ENCODE results near the gene MEGF11. TPM values are rescaled to one million over a fixed set of nuclear protein-coding genes. Genes with fewer than 3 reads are reported as not detected.

Gene MEGF11
- polyA plus RNA-seq, 1 donor, result 0.26 TPM

DNA sequence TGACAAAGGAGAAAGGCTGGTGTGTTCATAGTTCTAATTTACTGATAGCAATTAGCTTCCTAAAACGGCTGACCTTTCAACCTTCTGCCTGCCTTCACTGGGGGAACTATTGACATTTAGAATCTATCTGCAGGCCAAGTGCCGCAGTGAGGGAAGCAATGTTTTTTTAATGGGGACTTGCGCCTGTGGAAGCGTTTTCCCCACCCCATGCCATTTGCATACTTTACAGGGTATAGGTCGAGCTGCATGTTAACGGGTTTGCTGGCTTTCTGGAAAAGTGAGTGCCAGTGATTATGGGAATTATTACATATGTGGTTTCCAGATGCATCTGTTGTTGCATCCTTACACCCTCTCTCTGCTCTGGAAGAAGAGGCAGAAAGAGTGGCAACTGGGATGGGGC lies 204.2 kb downstream of the MEGF11 start:
- DNase-seq, result no peak

DNA sequence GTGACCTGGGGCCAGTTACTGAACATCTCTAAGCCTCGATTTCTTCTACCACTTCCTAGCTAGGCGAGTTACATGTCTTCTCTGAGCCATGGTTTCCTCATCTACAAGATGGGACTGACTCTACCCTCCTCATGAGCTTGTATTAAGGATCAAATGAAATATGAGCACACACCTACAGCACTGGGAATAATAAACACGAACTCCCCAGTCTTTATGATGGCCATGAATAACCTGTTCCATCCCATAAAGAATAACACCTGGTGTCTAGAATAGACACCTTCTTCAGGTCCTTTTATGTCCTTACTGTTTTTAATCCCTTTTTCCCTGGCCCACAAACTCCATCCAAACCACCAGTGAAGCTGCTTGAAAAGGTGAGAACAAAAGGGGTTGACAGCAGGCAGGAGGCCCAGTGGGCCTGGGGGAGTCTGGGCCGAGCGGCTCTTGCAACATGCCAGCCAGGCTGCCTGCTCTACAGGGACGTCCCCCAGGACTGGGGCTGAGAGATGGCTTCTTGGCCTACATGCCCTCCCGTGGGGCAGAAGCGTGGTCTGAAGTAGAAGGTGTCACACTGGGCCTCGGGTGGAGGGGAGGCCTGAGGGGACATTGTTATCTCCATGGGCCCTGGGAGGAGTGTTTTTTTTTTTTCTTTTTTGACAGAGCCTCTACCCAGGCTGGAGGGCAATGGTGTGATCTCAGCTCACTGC lies 206.1 kb downstream of the MEGF11 start:
- DNase-seq, result no peak

DNA sequence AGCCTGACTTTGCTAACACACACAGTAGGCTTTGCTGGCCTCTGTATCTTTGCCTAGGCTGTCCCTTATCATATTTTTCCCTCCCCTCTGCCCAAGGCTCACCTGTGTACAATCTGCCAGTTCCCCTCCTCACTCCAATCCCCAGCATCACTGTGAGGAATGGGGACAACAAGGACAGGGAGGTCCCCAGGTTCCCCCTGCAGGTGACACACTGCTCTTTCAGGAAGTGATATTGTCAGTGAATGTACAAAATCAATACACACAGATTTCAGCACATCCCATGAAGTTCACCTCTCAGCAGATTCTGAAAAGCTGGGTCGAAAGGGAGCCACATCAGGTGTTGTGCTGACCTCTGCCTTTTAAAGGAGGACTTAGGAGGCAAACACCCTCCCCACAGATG lies 206.8 kb downstream of the MEGF11 start:
- no peak for DNase-seq

DNA sequence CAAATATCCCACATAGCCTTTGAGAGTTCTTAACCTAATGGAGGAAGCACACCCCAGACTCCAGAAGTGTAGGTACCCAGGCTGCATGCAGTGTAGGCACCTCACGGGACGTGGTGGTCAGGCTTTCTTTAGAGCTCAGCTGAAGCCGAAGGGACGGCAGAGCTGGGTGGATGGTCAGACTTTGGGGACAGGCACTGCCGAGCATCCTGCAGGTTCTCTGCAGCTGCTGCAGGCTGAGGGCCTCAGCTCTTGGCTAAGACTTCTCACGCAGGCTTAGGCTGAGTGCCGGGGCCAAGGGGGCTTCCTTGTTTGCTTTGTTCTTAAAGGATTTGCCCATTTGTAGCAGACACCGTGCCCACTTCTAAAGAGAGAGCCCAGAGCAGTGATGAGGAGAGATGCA lies 207.2 kb downstream of the MEGF11 start:
- DNase-seq, result no peak

DNA sequence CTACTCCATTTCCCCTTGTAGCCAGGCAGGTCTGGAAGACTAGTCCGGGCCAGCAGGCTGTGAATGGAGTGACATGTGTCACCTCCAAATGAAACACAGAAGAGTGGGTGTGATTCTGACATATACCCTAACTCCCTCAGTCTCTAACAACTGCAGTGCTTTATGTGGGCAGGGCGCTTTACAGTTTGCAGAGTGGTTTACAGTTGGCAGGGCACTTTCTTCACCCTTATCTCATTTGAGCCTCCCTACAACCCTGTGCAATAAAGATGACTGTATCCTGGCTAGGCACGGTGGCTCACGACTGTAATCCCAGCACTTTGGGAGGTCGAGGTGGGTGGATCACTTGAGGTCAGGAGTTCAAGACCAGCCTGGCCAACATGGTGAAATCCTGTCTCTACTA lies 208.0 kb downstream of the MEGF11 start:
- DNase-seq, result no peak

DNA sequence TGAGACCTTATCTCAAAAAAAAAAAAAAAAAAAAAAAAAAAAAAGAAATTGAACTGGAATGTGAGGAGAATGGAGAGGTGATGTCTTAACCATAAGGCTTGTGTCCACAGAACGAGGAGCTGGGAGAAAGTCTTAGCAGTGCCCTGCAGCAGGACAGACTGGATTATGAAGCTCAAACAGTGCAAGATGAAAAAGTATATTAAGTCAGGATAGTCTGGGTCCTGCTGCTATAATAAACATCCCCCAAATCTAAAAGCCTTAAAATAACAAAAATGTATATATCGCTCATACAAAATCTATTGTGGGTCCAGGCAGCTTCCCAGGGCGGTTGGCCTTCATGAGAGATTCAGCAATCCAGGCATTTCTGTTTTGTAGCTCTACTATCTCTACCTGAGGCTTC lies 208.7 kb downstream of the MEGF11 start:
- no peak for DNase-seq

DNA sequence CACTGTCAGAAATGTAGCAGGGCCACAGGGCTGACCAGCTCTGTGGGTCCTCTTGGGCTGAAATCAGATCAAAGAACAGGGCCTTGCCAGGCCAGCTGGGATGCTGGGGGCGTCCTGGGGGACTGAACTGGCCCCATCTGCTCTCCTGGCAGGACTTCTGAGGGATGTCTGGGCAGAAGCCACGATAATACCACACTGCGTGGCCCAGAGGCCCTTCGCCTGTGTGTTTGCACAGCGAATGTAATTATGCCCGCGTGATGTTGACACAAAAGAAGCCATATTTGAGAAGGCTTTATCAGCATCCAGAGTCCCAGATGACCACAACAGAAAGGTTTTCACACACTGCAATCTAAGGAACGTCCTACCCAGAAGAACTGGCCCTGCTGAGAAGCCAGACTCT lies 210.3 kb downstream of the MEGF11 start:
- no peak for DNase-seq

DNA sequence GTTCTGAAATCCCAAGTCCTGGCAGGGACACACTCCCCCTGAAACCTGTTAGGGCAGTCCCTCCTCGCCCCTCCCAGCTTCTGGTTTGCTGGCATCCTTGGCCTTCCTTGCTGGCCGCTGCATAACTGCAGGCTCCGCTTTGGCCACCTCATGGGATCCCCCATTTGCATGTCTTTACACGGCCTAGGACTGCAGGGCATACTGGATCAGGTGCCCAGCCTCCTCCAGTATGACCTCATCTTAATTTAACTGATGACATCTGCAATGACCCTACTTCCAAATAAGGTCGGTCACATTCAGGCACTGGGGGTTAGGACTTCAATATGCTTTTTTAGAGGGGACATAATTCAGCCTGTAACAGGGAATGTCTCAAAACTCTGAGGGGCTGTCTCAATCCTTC lies 210.9 kb downstream of the MEGF11 start:
- DNase-seq, result no peak

DNA sequence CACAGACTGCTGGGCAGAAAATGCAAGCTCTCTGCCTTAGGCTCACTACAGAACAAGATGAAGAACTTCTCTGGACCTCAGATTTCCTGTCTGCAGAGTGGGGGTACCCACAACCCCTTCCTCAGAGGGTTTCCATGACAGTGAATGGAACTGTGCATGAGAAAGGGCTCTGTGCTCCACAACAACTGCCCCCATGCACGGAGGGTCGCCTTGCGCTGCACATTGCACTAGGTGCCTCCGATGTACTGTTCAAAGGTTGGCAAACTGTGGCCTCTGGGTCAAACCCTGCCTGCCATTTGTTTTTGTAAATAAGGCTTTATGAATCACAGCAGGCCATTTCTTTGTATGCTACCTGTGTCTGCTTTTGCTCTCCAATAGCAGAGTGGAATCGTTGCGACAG lies 212.3 kb downstream of the MEGF11 start:
- no peak for DNase-seq

- DNase-seq, result no peak
Observed at GRCh38 chr15:66040211-66040892, 213.2 kb downstream of the MEGF11 start.

DNA sequence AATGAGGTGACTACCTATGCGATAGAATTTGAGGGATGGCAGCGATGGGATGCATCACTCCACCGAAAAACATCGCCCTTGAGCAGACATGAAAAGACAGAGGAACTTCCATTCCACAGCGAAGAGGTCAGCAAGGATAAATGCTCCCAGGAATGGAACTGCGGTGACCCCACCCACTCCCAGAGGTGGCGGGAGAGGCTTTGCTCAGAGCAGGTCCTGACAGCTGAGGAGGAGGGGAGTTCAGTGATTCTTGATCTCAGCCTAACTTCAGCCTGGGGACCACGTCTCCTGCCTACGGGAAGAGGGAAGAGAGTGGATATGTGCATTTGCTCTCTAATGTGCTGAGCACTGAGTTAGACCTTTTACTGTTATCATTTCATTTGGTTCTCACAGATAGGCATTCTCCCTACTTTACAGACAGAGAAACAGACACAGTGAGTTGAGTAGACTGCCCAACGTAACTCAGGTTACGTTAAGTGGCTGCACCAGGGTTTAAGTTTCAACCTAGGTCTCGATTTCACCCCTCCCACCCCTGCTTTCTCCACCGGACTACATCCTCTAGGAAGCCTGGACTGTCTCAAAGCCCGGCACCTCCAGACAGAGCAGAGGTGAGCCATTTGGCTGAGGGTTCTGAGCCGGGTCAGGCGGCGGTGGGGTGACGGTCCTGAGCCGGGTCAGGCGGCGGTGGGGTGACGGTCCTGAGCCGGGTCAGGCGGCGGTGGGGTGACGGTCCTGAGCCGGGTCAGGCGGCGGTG lies 214.3 kb downstream of the MEGF11 start:
- DNase-seq, result no peak

DNA sequence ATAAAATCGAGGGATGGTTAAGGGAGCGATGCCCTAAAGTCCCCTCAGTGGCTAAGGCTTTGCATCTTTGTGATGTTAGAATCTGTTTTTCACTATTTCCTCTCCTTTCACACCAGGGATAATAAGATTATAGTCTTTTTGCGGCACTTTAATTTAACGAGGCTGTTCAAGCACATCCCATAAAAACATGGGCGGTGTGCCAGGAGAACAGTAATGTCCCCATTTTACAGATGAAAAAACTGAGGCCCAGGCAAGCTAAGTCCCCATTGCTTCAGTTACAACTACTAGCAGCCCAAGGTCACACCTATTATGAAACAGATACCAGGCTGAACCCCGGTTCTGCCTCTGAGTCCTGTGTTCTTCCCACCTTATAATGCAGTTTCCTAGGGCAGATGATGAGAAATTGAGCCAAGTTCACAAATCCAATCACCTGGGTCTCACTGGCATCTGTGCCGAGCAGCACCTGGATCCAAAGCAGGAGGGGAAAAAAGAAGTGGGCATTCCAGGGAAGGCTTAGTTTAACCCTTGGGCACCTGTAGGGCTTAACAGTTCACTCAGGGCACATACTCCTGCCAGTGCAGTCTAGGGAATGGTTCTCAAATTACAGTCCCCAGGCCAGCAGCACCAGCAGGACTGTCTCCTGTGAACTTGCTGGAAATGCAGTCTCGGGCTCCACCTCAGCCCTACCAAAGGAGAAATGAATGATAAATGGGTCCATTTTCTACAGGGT lies 215.0 kb downstream of the MEGF11 start:
- DNase-seq, result no peak

- no peak for DNase-seq
Observed at GRCh38 chr15:66036859-66037258, 216.7 kb downstream of the MEGF11 start.

- no peak for DNase-seq
Observed at GRCh38 chr15:66035901-66036300, 217.6 kb downstream of the MEGF11 start.

GRCh38 chr15:66033143-66033542 lies 220.4 kb downstream of the MEGF11 start:
- no peak for DNase-seq

DNA sequence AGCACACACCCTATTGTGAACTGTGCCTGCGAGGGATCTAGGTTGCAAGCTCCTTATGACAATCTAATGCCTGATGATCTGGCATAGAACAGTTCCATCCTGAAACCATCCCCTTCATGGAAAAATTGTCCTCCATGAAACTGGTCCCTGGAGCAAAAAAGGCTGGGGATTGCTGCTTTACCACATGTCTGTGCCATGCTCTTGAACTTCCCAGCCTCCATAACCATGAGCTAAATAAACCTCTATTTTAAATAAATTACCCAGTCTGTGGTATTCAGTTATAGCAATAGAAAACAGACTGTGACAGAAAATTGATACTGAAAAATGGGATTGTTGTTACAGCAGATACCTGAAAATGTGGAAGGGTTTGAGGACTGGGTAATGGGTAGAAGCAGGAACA lies 221.5 kb downstream of the MEGF11 start:
- DNase-seq, result no peak

- no peak for DNase-seq
Observed at GRCh38 chr15:66030650-66031049, 222.9 kb downstream of the MEGF11 start.

GRCh38 chr15:66029650-66030049 lies 223.9 kb downstream of the MEGF11 start:
- no peak for DNase-seq

- no peak for DNase-seq
Observed at GRCh38 chr15:66027268-66027805, 226.2 kb downstream of the MEGF11 start.

GRCh38 chr15:66025972-66026371 lies 227.6 kb downstream of the MEGF11 start:
- no peak for DNase-seq

GRCh38 chr15:66025015-66025452 lies 228.5 kb downstream of the MEGF11 start:
- DNase-seq, result peak; percentile 31

GRCh38 chr15:66024116-66024515 lies 229.4 kb downstream of the MEGF11 start:
- no peak for DNase-seq

Measured in hindlimb muscle (tissue), 1 donor.